COR-L47 (cell line): ENCODE measurements around the gene RBPMS2.

Experiments
- DNase-seq: peaks from one replicate; lab custom pipeline; 2025; lab: John Stamatoyannopoulos, UW

RBPMS2 gene

DNA sequence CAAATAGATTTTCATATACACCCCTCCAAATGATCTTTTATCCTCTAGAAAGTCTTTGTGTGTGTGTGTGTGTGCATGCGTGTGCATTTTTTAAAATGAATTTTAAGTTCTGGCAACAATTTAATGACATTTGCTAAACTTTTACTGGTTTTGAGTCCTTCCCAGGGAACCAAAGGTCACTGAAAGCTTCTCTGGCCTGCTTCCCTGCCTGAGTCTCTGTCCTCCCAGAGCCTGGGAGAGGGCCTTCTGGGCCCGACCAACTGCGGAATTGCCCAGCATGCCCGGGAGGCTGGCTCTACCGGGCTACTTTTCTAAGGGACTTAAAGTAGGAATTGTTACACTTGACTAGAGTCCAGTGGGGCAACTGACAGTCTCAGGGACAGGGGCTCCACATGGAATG is 7.4 kb upstream of the RBPMS2 start:
- no peak for DNase-seq

DNA sequence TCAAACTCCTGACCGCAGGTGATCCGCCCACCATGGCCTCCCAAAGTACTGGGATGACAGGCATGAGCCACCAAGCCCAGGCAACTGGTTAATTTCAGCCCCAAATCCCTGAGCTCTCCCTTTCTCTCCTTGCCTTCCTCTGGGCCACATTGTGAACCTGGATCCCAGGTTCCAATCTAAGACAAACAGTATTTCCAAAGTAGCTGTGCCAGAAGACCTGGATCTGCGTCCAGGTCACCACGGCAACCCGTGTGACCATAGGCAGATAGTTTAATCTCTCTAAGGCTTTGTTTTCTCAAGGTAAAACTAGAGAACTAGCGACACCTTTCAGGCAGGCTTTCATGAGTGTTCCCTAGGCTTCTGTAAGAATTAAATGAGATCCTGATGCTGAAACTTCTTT is 5.9 kb upstream of the RBPMS2 start:
- DNase-seq = no peak

DNA sequence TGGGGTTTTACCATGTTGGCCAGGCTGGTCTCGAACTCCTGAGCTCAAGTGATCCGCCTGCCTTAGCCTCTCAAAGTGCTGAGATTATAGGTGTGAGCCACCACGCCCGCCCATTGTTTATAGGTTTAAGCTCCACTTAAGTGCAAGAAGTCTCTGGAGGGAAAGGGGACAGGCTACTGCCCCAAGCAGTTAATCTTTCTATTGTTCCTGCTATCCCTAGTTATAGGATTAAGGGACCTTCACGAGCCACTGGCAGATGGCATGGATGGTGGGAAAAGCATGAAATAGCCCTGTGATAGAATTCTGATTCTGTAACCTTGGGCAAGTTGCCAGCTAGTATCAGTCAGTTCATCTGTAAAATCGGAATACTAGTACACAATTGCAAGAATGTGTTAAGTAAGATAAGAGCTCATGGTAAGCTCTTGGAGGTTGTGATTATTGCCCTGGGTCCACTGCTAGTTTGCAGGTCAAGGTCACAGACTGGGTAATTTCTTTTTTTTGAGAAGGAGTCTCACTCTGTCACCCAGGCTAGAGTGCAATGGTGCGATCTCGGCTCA is 5.3 kb upstream of the RBPMS2 start:
- DNase-seq = no peak

GRCh38 chr15:64779630-64780029 is 4.2 kb upstream of the RBPMS2 start:
- no peak for DNase-seq

DNA sequence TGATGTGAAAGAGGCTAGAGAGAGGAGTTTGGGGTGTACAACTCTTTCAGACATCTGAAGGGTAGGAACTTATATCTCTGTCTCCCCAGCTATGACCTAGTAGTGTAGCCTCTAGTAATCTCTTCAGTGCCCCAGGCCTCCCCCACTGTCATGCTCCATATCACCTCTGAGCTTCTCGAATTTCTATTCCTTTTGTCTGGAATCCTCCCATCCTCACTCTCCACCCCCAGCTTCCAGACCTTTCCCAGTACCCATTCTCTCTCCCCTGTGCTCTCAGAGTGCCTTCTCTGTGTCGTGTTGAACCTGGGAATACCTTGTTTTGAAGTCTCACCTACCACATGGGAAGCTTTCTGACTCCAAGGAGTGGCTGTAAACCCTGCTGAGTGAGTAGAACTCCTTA is 3.6 kb upstream of the RBPMS2 start:
- no peak for DNase-seq

DNA sequence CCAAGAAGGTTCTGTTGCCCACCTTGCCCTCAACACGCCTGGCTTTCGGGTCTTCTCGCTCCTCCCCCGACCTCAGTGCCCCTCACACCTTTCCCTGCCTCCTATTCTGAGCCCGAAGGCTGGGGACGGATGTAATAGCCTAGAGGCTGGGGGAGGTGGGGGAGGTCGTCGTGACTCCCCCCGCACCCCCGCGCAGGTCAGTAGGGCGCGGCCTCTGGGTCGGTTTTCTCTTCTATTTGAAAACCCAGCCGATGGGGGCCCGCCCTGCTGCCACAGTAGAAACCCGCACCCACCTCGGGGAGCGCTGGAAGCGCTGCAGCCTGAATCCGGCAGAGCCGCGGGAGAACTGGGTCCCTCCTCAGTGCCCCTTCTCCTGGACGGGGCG is 1.0 kb upstream of the RBPMS2 start:
- no peak for DNase-seq

DNA sequence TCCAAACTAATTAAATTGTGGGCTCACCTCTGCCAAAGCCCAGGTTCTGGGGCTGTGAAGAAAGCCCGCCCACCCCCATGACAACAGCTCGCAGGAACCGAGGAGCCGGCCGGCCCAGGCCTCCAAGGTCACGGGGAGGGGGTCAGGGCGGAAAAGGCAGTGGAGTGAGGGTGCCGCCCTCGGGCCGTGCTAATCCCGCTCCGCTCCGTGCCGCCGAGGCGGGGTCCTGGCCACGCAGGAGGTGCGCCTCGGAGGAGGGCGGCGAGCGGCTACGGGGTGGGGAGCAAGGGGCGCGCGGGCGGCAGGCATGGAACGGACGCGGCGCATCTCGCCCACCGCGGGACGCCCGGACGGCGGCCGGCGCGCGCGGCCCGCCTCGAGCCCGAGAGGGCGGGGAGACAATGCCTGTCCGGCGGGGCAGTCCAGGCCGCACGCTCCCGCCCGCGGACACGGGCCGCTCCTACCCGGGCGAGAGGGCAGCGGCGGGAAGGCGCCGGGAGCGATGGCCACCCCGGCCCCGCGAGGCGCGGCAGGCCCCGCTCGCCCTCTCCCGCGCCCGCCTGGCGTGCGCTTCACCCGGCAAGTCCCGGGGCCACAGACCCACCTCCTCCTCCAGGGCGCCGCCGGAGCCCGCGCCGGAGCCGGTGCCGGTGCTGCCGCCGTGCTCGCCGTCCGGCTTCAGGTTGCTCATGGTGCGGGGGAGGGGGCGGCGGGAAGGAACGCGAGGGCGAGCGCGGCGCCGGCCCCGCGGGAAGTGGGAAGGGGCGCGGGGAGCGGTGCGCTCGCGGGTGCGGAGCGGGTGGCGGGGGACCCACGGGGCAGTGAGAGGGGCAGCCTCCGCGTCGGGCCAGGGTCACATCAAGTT is 528 bp downstream of the RBPMS2 start:
- DNase-seq = no peak

DNA sequence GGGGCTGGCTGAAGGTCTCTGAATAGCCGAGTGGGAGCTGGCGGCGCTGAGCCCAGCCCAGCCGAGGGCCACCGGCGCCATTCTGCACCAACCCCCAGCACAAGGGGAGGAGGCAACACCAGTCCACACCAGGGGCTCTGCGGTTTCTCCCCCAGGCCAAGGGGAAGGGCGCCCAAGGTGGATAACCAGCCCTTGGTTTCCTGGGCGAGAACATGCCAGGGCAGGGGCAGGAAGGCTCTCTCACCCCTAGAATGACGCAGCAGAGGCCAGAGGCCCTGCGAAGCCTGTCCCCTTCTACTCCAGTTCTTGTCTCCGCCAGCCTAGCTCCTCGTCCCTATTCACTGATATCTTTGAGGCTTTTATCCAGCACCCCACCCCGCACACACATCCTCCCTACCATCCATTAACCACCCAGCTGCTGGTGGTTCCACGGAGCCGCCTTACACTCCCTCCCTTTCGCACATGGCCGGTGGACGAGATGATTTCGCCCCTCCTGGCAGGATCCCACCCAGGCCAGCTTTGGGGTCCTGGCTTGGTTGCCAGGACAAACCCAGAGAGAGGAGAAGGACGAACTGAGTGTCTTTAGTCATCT is 1.3 kb downstream of the RBPMS2 start:
- no peak for DNase-seq

DNA sequence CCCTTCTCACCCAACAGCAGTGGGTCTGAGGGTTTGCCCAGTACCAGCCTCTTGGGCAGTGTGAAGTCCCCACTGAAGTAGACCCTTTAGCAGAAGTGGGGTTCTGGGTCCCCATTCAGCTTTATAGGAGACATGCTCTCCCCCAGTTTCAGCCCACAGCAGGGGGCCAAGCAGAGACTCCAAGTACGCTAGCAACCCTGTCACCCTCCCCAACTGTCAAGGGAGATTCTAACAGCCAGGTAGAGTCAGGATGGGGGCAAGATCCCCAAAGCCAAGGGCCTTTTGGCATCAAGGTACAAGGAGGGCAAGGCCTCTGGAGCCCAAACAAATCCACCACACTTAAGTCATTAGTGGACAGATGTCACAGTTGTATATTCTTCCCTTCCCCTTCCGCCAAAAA is 1.8 kb downstream of the RBPMS2 start:
- no peak for DNase-seq

DNA sequence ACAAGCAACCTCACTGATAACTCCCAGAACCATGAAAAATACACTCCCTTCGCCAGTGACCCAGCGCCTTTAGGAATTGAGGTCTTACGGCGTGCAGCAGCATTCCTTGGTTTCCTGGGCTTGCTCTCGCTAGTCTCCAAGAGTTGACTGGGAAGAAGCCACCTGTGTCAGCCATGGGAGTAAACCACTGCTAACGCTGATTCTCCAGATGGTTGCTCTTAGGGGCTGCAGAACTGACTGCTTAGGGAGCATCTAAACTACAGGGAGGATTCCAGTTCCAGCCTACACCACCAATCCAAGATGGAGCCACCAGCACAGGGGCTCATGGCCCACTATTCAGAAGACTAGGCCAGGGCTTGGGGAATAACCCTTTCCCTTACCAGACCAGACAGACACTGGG is 2.4 kb downstream of the RBPMS2 start:
- DNase-seq = no peak

DNA sequence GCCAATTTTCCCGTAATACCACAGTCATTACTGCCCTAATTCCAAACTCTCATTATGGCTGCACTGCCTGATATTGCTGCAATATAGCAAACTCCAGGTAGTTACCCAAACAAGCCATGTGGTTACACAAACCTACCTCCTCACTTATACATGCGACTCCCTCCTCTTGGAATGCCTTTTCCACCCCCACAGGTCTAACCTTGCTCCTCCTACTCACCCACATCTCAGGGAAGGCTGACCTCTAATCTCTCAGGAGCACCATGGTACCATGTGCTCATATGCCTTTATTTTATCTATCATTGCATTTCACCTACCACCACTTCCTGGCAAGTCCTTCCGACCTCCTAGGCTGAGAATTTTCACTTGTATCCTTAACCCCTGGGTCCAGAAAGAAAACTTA is 2.9 kb downstream of the RBPMS2 start:
- no peak for DNase-seq

- DNase-seq = no peak
Observed at GRCh38 chr15:64770626-64771025, 4.8 kb downstream of the RBPMS2 start.

- DNase-seq = no peak
Observed at GRCh38 chr15:64767203-64767602, 8.2 kb downstream of the RBPMS2 start.

DNA sequence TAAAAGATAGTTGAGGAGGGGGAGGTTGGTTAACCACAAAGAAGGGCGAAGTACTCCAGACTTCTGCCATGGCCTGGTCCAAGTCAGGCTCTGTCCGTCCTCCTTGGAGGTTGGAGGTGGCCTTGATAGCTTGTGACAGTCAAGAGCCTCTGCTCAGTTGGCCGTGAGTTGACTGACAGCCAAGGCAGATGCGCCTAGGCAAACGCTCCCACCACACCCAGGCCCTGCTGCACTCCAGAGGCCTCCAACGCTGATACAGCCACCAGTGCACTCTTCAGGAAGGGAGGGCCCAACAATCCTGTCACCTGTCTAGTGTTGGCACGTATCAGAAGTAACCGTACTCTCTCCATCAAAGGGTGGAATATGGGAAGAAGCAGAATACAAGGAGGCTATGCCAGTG is 9.3 kb downstream of the RBPMS2 start:
- DNase-seq = no peak

GRCh38 chr15:64763874-64764273 is 11.5 kb downstream of the RBPMS2 start:
- DNase-seq = no peak

GRCh38 chr15:64763462-64763861 is 11.9 kb downstream of the RBPMS2 start:
- DNase-seq = no peak

- DNase-seq = no peak
Observed at GRCh38 chr15:64763021-64763420, 12.4 kb downstream of the RBPMS2 start.

DNA sequence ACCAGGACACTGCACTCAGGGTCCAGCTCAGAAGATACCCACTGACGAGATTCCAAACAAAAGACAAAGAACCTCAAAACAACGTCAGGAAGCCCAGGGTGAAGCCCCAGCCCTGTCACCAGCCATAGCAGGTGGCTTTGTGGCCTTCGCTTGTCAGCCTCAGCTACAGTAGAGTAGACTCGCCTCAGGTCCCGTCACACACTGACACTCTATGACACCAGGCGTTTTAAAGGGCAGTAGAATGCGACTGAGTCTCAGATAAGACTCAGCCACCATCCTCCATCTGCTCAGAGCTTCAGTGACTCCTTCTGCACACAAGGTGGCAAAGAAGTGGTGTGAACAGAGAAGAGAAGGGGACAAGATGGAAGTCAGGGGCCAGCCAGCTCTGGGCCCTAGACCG is 12.8 kb downstream of the RBPMS2 start:
- no peak for DNase-seq

GRCh38 chr15:64761156-64761555 is 14.2 kb downstream of the RBPMS2 start:
- DNase-seq = no peak

GRCh38 chr15:64760056-64760455 is 15.3 kb downstream of the RBPMS2 start:
- DNase-seq = no peak

- DNase-seq = no peak
Observed at GRCh38 chr15:64755427-64755940, 19.9 kb downstream of the RBPMS2 start.

DNA sequence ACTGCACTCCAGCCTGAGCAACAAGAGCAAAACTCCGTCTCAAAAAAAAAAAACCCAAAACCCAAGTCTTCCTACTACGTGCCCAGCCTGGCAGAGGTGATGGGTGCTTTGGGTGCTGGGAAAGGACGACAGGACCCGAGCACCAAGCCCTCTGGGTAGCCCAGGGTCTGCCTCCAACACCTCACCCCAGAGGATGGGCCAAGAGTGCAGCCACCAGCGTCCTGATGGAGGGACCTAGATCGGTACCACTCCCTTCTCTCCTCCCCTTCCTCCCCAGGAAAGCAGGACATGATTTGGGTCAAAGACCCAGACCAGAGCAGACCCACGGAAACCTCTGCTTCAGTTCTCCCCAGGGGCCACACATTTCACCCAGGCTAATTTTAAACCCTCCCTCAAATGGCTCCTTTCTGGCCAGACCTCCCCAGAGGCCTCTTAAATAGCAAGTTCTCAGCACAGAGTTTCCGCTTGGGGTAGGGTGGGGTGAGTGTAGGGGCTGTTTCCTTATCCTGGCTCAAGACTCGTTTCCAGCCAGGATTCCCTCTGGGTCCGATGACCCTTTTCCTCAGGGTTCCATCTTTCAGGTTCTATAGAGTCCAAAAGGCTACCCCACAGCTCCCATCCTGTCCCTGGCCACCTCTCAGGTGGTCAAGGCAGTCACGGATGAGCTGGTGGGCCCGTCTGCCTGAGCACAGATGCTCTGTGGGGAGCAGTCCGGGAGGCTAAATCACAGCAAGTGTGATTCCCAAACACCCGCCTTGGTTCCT is 20.5 kb downstream of the RBPMS2 start:
- DNase-seq = no peak
